Thyroid gland (tissue), 4 donors: ENCODE data around the gene KLHL12.

Experiments used
- CTCF ChIP-seq, 6 experiments: fragments of 200-600 bp in 3 of 6; fragments of 450-650 bp in 3 of 6; sonication (generic) in 3 of 6; IDR thresholded peaks; one replicate each; pipeline ENCODE4 v1.5.1; 2016 to 2019; ENCODE audit warnings: antibody characterized with exemption in 6 of 6, mild to moderate bottlenecking in 2 of 6, inconsistent platforms in 1 of 6, moderate library complexity in 1 of 6
- POLR2A ChIP-seq, 2 donors: fragments of 450-650 bp; IDR thresholded peaks; one replicate each; pipeline ENCODE4 v1.6.1; 2017; ENCODE audit warnings: antibody characterized with exemption in 2 of 2, mild to moderate bottlenecking in 2 of 2, moderate library complexity in 1 of 2

- TF ChIP-seq CTCF (IDR thresholded peaks at IDR 0.05) (no peak), POLR2A (IDR thresholded peaks at IDR 0.05) (no peak)
Observed at GRCh38 chr1:202952099-202952498, 25.1 kb upstream of the KLHL12 start.
